GM10847 (cell line): ENCODE results near the gene CASP3.
A peak's percentile ranks its signal among the peaks of the same experiment; 100 is the strongest.

Experiments
- POLR2A ChIP-seq: IDR thresholded peaks from 2 replicates; pipeline ENCODE4 v1.6.1; 2011; ENCODE audit not compliant: insufficient read length; ENCODE audit errors: extremely low read depth

Gene CASP3

DNA sequence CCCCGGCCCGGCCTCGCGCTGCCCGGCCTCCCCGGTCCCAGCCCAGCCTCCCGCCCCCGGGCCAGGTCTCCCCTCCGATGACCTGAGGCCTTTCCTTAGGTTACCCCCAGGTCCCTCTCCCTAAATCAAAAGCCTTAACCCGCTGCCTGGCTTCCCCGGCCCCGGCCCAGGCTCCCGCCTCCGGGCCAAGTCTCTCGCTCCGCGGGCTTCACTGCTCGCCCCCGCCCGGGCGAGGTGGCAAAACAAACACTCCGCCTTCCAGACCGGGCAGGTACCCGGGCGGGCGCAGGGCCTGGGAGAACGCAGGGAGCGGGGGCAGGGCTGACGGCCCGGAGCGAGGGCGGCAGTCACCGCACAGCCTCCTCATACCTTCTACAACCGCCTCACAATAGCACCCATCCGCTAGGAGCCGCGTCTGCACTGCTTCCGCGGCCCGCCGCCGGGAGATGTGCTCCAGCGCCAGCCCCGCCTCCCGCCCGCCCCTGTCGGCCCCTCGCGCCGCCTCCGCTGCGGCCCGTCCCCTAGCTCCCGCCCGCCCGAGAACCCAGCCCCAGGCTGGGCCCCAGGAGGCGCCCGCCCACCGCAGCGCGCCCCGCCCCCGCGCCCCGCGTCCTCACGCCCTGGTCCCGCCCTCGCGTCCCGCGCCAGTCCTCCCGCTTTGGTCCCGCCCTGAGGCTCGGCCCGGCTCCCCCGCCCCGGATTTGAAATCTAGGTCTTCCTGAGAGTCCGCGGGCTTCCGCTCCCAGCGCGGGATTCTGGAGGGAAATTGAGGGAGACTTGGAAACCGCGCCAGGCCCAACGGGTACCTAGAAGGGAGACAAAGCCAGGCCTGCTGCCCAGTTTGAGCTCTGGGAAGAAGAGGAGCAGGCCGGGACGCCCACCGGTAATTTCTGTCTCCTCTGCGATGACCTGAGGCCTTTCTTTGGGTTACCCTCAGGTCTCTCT lies at the start of gene CASP3, which contains the start of gene PRIMPOL:
CASP3 (minus strand) TSS at position 422 of the 945 bp plus-strand sequence. CDS start 10,994 bp downstream, outside the sequence.
PRIMPOL (plus strand) TSS at position 713 of the 945 bp plus-strand sequence. CDS start 7,403 bp downstream, outside the sequence.
- peak; percentile 95 for TF ChIP-seq POLR2A

DNA sequence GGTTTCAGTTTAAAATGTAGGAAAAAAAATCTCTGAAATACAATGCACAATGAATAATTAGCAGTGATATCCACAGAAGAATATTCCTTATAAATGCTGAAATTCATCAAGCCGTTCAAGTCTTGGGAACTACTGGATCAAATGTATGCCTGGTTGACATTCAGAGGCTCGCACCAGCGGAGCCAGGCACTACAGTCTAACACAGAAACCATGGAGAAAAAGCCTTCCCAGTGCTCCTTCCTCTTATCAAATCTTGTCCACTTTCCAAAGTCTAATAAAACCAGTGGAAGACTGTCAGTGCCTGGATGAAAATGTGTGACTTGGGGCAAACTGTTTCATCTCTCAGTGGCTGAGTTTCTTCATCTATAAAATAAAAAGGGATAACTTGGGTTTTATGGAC lies 48.7 kb upstream of the CASP3 start:
- TF ChIP-seq POLR2A = no peak

DNA sequence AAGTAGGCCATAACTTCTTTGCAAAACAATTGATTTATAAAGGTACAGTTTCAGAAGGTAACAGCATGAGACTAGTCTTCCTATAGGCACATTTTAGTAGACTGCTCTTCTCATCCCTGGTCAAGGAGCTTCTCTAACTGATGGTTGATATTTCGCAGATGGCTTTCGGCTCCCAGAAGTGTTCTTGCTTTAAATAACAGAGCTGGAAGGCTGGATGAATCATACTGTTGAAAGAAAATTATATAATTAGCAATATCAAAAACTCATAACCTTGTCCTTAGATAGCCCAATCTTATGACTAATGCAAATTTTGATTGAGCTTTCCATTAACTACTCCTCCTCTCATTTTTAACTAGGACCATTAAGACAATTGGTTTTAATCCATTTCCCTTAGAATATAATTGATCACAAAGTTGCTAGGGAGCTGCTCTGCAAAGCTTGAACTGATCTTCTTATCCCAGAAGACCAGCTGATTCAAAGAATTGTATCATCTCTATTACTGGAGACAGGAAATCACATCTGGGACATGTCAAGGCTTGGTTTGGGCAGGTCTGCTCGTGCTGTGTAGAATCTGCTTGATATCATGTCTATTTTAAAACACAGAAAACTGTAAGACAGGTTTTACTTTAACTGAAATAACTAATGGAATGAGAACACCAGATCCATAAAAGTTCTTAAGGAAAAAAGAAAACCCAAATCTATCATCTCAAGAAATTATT lies 46.1 kb upstream of the CASP3 start:
- TF ChIP-seq POLR2A = no peak

DNA sequence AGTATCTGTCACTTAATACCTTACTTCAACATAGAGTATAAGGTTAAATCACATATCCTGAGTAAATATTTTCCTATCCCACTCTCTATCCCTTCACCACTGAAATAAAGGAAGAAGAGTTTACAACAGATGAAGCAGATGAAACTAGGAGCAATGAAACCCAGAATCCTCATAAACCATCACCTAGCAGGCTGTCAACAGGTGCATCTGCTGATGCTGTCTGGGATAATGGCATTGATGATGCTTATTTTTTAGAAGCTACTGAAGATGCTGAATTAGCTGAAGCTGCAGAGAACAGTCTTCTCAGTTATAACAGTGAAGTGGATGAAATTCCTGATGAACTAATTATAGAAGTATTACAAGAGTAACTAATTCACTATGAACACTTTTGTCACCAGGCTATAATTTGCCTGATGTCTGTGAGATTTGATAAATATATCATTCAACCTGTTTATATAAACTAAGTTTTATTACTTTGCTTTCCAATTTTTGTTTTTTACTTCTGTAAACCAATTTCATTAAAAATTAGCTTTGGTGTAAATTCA lies 45.2 kb upstream of the CASP3 start:
- no peak for TF ChIP-seq POLR2A

DNA sequence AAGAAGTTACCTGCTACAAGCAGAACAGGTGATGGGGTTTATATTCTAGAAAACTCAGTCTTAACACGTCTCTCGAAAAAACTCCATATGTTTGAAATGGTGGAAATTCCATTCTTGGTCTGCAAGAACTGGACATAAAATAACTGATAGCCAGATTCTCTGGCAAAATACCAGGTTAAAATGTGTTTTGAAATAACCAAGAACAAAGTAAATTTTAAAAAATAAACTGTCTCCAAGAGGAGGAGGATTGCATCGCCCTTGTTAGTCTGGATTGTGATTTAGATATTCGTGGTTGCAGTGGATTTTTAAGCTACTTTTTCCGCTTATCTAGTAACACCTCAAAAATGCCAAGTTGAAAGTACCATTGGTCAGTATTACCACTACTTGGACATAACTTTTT lies 43.8 kb upstream of the CASP3 start:
- no peak for TF ChIP-seq POLR2A

DNA sequence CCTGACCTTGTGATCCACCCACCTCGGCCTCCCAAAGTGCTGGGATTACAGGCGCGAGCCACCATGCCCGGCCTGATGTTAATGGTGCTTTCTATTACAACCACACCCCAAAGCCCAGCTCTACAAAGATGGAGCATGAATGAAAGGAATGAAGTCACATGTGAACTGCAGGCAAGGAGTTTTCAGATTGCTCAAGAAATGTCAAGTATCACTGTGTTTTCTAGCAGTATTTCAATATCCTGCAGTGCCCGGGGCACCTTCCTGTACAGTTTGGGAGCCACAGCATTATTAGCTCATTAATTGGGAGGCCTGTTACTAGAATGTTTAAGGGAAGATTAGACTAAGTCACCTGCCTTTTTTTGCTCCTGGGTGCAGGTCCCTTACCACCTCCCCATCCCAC lies 40.4 kb upstream of the CASP3 start:
- TF ChIP-seq POLR2A = no peak

DNA sequence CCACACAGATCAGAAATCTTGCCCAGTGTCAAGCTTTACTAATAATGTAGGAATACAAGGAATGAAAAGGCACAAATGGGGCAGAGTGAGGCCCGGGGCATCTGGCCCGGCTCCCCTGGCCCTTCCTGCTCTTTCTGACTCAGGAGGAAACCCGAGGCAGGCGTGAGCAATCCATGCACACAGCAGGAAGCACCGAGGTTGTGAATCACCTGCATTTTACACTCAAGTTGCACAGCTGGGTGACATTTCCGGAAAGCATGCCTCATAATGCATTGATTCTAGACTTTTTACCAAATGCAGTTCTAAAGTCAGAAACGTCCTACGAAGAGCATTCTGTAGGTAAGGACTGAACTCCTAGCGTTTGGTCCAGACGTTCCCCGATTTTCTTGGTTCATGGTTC lies 39.2 kb upstream of the CASP3 start:
- no peak for TF ChIP-seq POLR2A

DNA sequence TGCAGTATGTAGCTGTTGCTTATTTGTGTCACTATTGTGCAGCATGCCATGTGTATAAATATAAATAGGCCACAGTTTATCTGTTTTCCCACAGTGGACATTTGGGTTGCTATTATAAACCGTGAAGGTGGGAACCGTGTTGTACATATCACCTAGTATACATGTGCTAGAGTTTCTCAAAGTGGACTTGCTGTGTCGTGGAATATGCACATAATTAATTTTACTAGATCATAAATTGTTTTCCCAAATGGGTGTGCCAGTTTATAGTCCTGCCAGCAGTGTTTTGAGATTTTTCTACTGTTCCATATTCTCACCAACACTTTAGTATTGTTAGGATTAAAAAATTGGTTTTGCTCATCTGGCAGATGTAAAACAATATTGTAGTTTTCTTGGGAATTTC lies 38.8 kb upstream of the CASP3 start:
- no peak for TF ChIP-seq POLR2A

DNA sequence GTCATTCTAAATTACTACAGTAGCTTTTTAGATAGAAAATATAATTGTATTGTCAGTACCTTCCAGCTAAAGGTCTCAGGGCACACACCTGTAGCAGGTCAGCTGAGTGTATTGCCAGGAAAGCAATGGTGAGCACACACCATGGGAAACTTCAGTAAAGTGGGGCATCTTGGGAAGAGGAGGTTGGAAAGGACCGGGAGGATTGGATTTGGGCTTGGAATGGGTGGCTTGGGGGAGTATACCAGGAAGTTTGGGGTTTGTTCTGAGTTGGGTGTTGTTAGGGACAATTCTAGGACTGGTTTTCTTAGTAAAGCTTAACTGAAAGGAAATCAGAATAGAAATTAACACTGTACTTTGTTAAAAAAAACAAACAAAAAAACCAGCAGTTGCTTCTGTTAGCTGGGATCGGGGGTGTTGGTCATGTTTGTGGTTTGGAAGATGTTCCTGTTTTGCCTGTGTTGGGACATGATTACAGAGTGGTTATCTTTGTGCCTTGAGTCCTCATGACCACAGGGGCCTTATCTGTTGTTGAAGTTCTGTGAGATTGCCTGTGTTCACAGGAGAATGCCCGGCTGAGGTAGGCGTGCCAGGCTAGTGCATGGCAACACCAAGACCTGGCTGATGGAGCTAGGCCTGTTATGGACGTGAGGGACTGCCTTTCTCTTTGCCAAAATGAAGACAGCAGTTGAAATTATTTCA lies 35.4 kb upstream of the CASP3 start:
- no peak for TF ChIP-seq POLR2A

DNA sequence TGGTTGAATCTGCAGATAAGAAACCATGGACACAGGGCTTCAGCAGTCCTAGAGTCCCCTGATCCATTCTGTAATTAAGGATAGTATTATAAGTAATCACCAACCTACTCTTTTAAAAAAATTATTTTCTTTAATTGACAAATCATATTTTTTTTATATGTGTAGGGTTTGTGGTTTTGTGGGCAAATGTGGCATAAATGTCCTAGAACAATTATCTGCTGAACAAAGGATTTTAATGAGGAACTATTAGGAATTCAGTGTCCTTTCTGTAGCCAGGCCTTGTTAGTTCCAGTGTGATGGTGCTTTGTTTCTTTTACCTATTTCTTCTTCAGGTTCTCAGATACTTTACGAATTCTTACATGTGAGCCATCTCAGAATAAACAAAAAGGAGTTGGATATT lies 32.7 kb upstream of the CASP3 start:
- TF ChIP-seq POLR2A = no peak

DNA sequence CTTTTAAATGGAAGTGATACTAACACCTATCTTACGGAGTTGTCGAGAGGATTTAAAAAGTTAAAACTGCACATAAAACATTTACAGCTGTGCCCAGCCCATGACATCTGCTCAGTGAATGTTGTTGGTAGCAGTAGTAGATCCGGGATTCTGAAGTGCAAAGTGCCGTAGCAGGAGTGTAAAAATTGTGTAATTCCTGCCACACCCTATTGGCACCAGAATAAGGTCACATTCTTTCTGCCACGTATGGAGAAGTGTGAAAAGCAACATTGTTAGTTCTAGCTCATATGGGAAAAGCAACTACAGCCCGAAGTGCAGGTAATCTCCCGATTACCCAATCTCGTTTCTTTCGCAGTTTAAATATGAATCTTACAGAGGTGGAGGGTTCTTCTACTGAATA lies 31.5 kb upstream of the CASP3 start:
- TF ChIP-seq POLR2A = no peak

DNA sequence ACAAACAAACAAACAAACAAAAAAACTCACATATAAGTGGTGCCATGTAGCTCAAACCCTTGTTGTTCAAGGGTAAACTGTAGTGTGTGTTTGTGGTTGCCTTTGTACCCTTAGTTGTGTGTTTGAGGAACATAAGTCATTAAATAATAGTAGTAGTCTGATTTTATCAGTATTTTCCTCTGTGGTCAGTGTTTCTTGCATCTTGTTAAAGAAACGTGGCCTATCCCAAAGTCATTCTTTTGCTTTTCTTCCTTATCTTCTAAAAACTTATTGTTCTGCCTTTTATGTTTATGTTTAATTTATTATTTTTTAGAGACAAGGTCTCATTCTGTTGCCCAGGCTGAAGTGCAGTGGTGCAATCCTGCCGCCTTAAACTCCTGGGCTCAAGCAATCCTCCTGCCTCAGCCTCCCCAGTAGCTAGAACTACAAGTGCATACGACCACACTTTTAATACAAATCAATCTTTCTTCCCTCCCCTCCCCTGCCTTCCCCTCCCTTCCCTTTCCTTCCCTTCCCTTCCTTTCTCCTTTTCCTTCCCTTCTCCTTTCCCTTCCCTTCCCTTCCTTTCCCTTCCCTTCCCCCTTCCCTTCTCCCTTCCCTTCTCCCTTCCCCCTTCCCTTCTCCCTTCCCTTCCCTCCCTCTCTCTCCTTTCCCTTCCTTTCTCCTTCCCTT lies 26.7 kb upstream of the CASP3 start:
- no peak for TF ChIP-seq POLR2A

DNA sequence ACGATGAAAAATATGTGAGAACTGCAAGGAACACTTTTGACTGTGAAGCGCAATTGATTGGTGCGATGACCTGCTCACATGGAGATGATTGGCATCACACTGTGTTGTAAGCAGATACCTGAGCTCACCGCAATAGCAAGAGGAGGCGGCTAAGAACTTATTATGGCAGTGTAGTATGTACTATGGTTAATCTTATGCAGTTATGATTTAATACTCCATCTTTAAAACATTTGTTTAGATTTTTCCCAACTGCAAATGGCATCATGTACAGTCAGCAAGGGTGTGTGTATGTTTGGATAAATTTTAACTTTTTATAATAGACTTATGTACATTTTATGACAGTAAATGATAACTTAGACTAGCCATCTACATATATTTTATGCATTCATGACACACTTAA lies 25.8 kb upstream of the CASP3 start:
- TF ChIP-seq POLR2A = no peak

DNA sequence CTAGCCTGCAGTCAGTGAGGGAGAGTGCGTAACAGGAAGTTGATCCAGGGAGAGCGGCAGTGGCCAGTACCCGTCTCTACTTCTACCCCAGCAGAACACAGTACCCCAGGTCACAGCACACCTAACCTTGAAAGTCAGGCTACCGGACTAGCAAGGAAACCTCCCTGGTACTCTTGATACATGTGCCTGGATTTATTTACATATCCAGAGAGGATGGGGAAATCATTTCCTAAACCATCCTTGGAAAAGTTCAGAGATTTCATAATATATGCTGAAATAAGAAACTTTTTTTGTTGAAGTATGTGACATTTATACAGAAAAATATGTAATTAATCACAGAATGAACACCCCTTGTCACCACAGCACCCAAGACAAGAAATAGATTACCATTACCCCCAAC lies 24.8 kb upstream of the CASP3 start:
- TF ChIP-seq POLR2A = no peak

DNA sequence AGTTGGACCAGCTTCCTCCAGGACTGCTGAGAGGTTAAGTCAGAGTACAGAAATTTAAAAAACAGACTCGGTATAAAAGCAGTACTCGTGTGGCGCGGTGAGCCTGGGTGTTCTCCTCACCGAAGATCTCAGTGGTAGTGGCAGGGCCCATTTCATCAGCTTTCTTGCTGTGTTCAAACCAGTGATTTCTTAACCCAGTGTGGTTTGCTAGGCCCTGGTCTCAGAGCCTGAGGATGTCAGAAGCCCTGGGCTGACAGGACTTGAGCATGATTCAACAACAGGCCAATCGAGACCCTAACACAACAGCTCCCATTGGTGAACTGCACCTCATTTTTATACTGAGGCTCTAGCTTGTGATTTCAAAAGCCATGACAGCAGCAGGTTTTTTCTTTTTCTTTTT lies 23.5 kb upstream of the CASP3 start:
- TF ChIP-seq POLR2A = no peak
